Measurements from ENCODE around the gene POU2AF3. TPM values are rescaled to one million over a fixed set of nuclear protein-coding genes. Genes with fewer than 3 reads are reported as not detected.
"Not testable (repeated sequence)": the region's sequence is repeated elsewhere in the genome, so short reads cannot be mapped to it uniquely, and the experiment has no call there.

Gene POU2AF3
- polyA plus RNA-seq, 3 donors from 2014 or later = not detected

DNA sequence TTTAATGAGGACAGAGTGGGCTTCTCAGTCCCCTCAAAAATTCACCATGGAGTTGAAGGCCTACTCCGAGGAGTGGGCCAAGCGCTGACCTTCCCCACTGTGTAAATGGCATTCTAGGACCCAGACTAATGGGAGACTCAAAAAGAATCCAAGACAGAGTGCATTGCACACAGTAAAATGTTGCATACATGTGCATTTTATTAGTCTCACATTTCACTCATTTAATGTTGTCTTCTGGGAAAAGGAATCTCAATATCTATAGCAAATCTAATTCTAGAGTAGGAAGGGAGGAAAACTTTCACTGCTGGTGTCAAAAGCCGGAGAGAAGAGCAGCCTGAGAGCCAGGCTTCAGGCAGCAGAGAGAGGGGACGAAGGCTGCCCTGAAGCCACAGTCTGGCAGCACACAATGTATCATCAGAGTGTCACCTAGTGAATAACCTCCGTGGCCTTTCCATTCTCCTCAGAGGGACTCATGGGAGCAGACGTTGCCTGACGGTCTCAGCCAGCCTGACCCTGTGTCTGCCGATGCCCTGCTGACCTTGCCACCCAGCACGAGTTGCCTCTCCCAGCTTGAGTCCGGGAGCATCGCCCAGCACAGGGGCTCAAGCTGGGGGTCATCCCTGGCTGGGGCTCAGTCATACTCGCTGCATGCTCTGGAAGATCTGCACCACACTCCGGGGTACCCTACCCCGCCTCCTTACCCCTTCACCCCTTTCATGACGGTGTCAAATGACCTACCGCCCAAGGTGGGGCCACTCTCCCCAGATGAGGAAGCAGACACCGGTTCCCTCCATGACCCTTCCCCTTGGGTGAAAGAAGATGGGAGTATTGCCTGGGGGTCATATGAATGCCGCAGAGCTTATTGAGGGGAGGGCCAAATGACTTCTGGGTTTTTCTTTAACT lies 12.9 kb upstream of the POU2AF3 start:
- Mint-ChIP-seq H3K4me1 (no peaks in the 10 kb centered on the region), H3K9me3 (no peaks in the 10 kb centered on the region), H3K36me3 (no peaks in the 10 kb centered on the region), H3K27me3 (ENCODE audit: low read depth in 3 of 3) (peaks cover 0 to 2% (median 0%) of the 10 kb centered on the region in 3 donors), H3K4me3 (no peak overlapping the region), H3K27ac (no peak overlapping the region)
- no peak for DNase-seq

DNA sequence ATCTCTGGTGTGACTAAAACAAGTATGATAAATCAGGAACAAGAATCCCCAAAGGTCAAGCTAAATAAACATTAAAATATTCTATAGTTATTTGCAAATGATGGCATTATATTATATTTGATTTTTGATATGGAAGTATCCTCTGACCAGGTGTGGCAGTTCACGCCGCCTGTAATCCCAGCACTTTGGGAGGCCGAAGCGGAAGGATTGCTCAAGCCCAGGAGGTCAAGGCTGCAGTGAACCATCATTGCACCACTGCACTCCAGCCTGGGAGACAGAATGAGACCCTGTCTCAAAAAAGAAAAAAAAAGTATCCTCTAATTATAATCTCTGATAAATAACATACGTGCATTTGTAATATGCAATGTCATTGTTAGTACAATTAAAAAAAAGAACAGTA lies 6.6 kb upstream of the POU2AF3 start:
- Mint-ChIP-seq H3K36me3 (no peaks in the 10 kb centered on the region), H3K27ac (no peak overlapping the region), H3K4me1 (no peaks in the 10 kb centered on the region), H3K4me3 (no peak overlapping the region), H3K27me3 (ENCODE audit: low read depth in 3 of 3) (peaks cover 0 to 7% (median 0%) of the 10 kb centered on the region in 3 donors), H3K9me3 (no peaks in the 10 kb centered on the region)
- DNase-seq = no peak

DNA sequence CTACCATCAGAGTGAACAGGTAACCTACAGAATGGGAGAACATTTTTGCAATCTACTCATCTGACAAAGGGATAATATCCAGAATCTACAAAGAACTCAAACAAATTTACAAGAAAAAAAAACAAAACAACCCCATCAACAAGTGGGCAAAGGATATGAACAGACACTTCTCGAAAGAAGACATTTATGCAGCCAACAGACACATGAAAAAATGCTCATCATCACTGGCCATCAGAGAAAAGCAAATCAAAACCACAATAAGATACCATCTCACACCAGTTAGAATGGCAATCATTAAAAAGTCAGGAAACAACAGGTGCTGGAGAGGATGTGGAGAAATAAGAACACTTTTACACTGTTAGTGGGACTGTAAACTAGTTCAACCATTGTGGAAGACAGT lies 5.9 kb upstream of the POU2AF3 start:
- not testable (repeated sequence) for DNase-seq; H3K27ac Mint-ChIP-seq; H3K4me3 Mint-ChIP-seq; H3K4me1 Mint-ChIP-seq; H3K9me3 Mint-ChIP-seq; H3K36me3 Mint-ChIP-seq; H3K27me3 Mint-ChIP-seq (ENCODE audit: low read depth in 3 of 3)

DNA sequence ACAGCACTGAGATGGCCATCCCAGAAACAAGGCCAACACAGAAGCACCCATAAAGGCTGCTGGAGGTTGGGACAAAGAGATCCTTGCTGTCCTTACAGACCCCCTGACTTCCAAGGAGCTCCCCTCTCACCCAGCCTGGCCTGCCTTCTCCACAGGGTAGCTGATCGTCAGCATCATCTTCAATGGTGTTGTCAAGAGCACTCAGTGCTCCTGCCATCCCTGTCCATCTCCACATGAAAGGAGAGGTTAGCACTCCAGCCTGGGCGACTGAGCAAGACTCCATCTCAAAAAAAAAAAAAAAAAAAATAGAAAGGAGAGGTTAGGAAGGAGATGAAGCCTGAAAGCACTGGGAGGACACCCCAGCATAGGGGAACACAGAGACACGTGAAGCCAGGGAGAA lies 2.1 kb upstream of the POU2AF3 start:
- peaks cover 2 to 7% (median 7%) of the 10 kb centered on the region in 3 donors for H3K27me3 Mint-ChIP-seq (ENCODE audit: low read depth in 3 of 3)

DNA sequence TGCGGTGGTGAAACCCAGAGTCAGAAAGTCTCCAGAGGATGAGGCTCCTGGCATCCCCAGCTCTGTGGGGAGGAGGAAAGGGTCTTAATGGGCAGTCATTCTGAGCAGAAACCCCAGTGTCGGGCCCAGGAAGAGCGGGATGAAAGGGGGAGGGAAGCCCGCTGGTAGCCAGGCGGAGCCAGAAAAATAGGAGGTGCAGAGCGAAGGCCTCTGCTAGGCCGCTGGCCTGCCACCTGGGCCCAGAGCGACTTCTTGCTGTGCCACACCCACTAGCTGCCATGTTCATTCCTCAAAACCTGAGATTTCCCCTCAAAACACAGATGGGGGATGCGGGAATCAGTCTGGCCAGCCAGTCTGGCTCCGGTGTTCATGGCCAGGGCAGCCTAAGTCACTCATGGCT lies 650 bp upstream of the POU2AF3 start:
- Mint-ChIP-seq H3K9me3 (no peaks in the 10 kb centered on the region), H3K27ac (no peak overlapping the region), H3K36me3 (no peaks in the 10 kb centered on the region), H3K27me3 (ENCODE audit: low read depth in 3 of 3) (peaks cover 2 to 16% (median 9%) of the 10 kb centered on the region in 3 donors), H3K4me3 (no peak overlapping the region), H3K4me1 (no peaks in the 10 kb centered on the region)
- DNase-seq = no peak

More for the DNA sequence above, 2.1 kb upstream of the POU2AF3 start:
- Mint-ChIP-seq H3K4me1 (no peaks in the 10 kb centered on the region), H3K27ac (no peak overlapping the region), H3K4me3 (no peak overlapping the region), H3K36me3 (no peaks in the 10 kb centered on the region), H3K9me3 (no peaks in the 10 kb centered on the region)
- no peak for DNase-seq

DNA sequence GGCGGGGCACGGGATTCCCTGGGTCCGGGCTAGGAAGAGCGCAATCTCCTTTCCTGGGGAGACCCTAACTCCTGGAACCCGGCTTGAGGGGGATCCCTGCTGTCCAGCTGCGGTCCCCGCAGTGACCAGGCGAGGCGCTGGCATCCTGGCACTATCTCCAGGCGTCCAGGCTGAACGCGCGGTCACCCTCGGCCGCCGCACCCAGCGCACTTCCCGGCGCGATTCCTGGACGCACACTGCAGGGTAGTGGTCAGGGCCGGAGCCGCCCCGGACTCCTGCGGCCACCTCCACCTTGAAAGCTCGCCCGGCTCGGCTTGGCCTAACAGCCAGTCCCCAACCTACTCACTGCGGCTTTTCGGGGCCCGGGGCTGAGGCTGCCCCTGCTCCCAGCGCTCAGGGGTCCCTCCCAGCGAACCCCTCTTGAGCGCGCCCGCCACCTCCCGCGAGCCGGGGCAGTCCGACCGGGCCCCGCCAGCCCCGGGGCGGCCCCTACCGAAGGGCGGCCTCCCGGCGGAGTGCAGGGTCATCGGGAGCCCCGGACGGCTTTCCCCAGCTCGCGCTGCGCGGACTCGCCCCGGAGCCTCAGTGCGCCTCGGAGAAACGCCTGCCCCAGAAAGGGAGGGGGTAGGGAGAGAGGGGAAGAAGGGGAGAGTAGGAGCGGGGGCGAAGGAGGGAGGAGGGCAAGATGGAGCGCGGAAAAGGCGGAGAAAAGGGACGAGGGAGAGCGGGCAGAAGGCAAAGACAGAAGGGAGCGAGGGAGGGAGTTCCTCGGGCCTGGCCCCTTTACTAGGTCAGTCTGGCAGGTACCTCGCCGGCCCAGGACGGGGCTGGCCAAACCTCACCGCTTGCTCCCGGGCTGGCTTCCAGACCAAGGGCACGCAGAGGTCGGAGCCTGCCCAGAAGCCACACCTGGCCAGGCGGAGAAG lies 1.0 kb downstream of the POU2AF3 start:
- Mint-ChIP-seq H3K4me3 (no peak overlapping the region), H3K27me3 (ENCODE audit: low read depth in 3 of 3) (peaks cover 2 to 19% (median 9%) of the 10 kb centered on the region in 3 donors), H3K9me3 (no peaks in the 10 kb centered on the region), H3K27ac (no peak overlapping the region), H3K4me1 (no peaks in the 10 kb centered on the region), H3K36me3 (no peaks in the 10 kb centered on the region)
- DNase-seq = no peak

DNA sequence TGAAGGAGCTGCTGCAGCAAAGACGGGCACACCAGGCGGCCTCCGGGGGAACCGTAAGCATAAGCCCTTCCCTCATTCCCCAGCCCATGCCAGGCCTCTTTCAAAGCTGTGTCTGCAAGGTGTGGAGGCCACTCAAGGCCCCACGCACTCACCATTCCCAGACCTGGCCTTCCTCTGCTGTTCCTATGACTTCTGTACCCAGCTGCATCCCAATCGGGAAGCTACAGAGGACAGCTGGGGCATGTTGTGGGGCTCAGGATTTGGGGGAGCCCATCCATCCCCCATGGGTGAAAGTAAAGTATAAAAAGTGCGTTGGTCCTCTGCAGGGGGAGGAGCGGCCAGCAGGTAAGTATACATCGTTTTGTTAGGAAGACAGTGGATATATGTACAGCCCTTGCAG lies 2.2 kb downstream of the POU2AF3 start:
- H3K4me1 Mint-ChIP-seq = no peaks in the 10 kb centered on the region
- no peak overlapping the region for H3K27ac Mint-ChIP-seq
- H3K36me3 Mint-ChIP-seq = no peaks in the 10 kb centered on the region
- H3K4me3 Mint-ChIP-seq = no peak overlapping the region
- no peaks in the 10 kb centered on the region for H3K9me3 Mint-ChIP-seq
- peaks cover 2 to 19% (median 5%) of the 10 kb centered on the region in 3 donors for H3K27me3 Mint-ChIP-seq (ENCODE audit: low read depth in 3 of 3)
- DNase-seq = no peak

DNA sequence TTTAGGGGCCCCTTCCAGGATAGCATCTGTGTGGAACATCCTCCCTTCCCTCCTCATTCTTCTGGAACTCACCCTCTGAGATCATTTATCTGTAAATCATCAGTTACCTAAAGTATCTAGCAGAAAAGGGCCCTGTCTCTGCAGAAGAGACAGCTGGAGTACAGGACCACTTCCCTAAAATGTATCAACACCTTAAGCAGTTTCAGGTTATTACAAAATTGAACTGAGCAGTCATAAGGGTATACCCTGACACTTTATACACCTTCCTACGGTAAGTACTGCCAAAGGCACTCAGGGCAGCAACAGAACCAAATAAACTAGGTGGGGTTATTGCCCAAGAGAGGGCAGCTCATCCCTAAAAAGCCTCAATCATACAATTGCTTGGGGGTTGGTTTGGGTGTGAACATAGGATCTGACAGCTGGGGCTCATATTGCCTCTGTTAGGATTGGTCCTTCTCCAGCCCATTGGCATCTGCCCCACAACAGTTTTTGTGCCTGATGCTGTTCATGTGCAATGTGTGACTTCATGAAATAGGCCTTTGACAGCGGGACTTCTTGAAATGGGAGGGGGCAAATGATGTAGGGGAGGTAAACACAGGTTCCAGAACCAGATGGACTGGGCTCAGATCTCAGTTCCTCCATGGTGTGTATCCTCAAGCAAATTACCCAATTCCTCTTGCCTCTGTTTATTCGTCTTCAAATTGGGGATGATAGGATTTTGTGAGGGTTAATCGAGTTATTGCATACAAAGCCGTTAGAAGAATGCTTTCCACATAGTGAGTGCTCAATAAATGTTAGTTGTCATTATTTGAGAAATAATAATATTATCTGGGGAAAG lies 2.9 kb downstream of the POU2AF3 start:
- Mint-ChIP-seq H3K27ac (no peak overlapping the region), H3K27me3 (ENCODE audit: low read depth in 3 of 3) (peaks cover 2 to 19% (median 5%) of the 10 kb centered on the region in 3 donors), H3K9me3 (no peaks in the 10 kb centered on the region), H3K4me1 (no peaks in the 10 kb centered on the region), H3K4me3 (no peak overlapping the region), H3K36me3 (no peaks in the 10 kb centered on the region)
- no peak for DNase-seq

DNA sequence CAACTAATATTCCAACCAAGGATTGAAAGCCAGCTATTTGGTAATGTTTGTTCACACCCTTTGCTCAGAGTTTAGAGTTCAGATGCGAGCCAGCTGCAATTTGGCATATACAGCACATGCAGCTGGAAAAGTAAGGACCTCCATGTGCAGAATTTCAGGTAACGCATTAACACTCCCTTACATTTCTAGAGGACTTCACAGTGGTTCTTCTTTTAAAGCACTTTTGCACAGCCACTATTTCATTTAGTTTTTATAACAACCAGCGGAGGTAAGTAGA lies 3.4 kb downstream of the POU2AF3 start:
- no peak for DNase-seq
- H3K27me3 Mint-ChIP-seq (ENCODE audit: low read depth in 3 of 3) = peaks cover 2 to 19% (median 6%) of the 10 kb centered on the region in 3 donors
- H3K36me3 Mint-ChIP-seq = no peaks in the 10 kb centered on the region
- no peaks in the 10 kb centered on the region for H3K4me1 Mint-ChIP-seq
- no peak overlapping the region for H3K4me3 Mint-ChIP-seq
- no peaks in the 10 kb centered on the region for H3K9me3 Mint-ChIP-seq
- H3K27ac Mint-ChIP-seq = no peak overlapping the region

DNA sequence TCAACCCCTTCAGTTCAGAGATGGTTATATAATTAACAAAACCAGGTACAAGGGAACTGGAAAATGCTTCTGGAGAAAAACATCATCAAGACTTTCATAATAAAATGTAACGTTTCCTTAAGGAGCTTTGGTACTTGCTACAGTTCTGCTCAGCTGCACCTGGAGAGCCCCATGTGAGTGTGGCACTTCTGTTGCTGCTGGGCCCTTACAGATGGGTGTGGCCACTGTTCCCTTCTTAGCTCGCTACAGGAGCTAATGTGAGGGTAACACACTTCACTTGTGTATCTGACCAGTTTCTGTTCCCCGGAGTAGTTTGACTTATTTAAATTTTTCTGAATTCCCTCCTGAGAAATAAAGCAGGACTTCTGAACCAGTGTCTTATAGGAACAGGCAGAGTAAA lies 4.0 kb downstream of the POU2AF3 start:
- Mint-ChIP-seq H3K27ac (no peak overlapping the region), H3K36me3 (no peaks in the 10 kb centered on the region), H3K4me3 (no peak overlapping the region), H3K4me1 (no peaks in the 10 kb centered on the region), H3K27me3 (ENCODE audit: low read depth in 3 of 3) (peaks cover 2 to 18% (median 6%) of the 10 kb centered on the region in 3 donors), H3K9me3 (no peaks in the 10 kb centered on the region)
- no peak for DNase-seq

DNA sequence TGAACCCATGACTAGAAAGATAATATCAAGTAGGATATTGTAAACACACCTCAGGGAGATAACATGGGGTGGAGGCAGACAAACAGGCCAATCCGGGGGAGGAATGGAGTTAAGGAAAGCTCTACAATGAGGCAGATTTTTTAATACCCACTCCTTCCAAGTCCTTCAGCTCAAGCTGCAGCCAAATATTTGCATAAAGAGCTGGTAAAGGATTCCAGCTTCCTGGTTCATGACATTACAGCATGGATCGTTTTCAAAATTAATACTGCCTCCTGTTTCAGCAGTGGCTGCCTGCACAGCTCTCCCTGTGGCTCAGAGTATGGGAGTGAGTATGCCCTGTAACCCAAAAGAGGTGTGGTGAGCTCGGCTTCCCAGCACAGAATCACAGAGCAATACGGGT lies 5.1 kb downstream of the POU2AF3 start:
- no peak overlapping the region for H3K27ac Mint-ChIP-seq
- peaks cover 2 to 22% (median 8%) of the 10 kb centered on the region in 3 donors for H3K27me3 Mint-ChIP-seq (ENCODE audit: low read depth in 3 of 3)
- H3K4me1 Mint-ChIP-seq = no peaks in the 10 kb centered on the region
- no peaks in the 10 kb centered on the region for H3K36me3 Mint-ChIP-seq
- no peaks in the 10 kb centered on the region for H3K9me3 Mint-ChIP-seq
- H3K4me3 Mint-ChIP-seq = no peak overlapping the region
- no peak for DNase-seq

DNA sequence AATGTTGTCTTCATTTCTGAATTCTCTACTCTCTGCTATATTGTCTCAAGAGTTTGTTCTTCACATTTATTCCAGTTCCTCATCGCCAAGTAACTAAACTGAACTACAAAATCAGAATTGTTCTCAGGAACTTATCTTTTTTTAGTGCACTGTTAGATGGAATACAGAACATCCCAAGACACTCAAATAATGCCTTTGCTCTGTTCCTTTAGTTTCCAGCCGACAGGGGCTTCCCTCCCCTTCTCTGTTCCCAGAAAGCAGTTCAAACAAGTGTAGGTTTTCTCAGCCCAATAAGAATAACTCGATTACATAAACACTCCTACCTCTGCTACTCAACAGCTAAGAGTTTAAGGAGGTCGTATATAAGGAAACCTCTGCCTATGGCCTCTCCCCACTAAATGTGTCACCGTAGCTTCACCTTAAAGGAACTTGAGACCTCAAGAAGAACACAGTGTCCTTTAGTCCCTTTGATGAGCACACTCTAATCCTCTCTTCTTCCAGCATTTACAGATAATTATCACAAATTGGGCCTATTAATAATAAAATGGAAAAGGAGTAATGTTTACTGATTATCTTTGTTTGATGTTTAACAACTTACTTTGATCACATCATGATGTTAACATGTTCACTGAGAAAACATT lies 6.9 kb downstream of the POU2AF3 start:
- Mint-ChIP-seq H3K9me3 (no peaks in the 10 kb centered on the region), H3K27ac (no peak overlapping the region), H3K4me3 (no peak overlapping the region), H3K36me3 (no peaks in the 10 kb centered on the region), H3K4me1 (no peaks in the 10 kb centered on the region), H3K27me3 (ENCODE audit: low read depth in 3 of 3) (peaks cover under 1 to 22% (median 5%) of the 10 kb centered on the region in 3 donors)
- no peak for DNase-seq

DNA sequence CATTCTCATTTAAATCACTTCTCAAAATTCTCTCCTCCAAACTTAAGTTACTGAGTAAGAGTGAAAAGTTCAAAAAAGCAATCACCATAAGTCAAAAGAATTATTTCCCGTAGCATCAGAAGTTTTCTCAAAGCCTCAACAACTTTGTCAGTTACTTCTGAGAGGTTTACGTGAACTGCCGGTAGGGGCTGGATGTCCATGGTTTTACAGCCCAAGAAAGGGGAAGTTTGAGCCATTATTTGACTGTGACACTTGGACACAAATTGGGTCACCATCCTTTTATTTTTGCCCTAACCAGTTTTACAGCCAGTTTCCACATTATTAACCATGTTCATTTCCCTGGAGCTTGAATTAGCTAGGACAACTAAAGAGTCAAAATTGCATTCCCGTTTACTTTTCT lies 7.5 kb downstream of the POU2AF3 start:
- no peaks in the 10 kb centered on the region for H3K9me3 Mint-ChIP-seq
- no peaks in the 10 kb centered on the region for H3K4me1 Mint-ChIP-seq
- H3K4me3 Mint-ChIP-seq = no peak overlapping the region
- H3K27me3 Mint-ChIP-seq (ENCODE audit: low read depth in 3 of 3) = peaks cover 0 to 21% (median 5%) of the 10 kb centered on the region in 3 donors
- no peak for DNase-seq
- H3K36me3 Mint-ChIP-seq = no peaks in the 10 kb centered on the region
- H3K27ac Mint-ChIP-seq = no peak overlapping the region
